Rectal smooth muscle tissue (tissue), 1 donor: ENCODE data around the gene PVALB.

ENCODE experiments used
- H3K27ac ChIP-seq: one replicate; pipeline ENCODE4 v1.7.0; 2013; ENCODE audit warnings: low read depth, low read length, inconsistent platforms
- H3K27me3 ChIP-seq: one replicate; pipeline ENCODE4 v1.7.0; 2013; ENCODE audit warnings: low read length; ENCODE audit not compliant: control insufficient read depth, insufficient read depth
- H3K36me3 ChIP-seq: one replicate; pipeline ENCODE4 v1.7.0; 2013; ENCODE audit warnings: low read length; ENCODE audit not compliant: control insufficient read depth, insufficient read depth
- H3K4me1 ChIP-seq: one replicate; pipeline ENCODE4 v1.7.0; 2013; ENCODE audit warnings: low read length; ENCODE audit not compliant: control insufficient read depth, insufficient read depth
- H3K4me3 ChIP-seq: one replicate; pipeline ENCODE4 v1.7.0; 2013; ENCODE audit warnings: low read length
- H3K9ac ChIP-seq: one replicate; pipeline ENCODE4 v1.7.0; 2013; ENCODE audit warnings: low read length

Gene PVALB

GRCh38 chr22:36775964-36776669, 40.7 kb downstream of the PVALB start, which contains the start of gene IFT27:
Gene IFT27 (minus strand): TSS chr22:36776119. CDS start chr22:36775707, 412 bp downstream.
- Histone ChIP-seq H3K9ac (peak within 1 kb of the TSS; percentile 16), H3K27me3 (no peaks in the 10 kb centered on the region)

GRCh38 chr22:36775586-36775963, 41.3 kb downstream of the PVALB start:
- H3K9ac ChIP-seq, result peak overlapping the region; percentile 16
- H3K4me3 ChIP-seq, result peak overlapping the region; percentile 65
- H3K36me3 ChIP-seq, result no peaks in the 10 kb centered on the region
- no peaks in the 10 kb centered on the region for H3K27me3 ChIP-seq
- peaks cover 10% of the 10 kb centered on the region for H3K4me1 ChIP-seq
- peak overlapping the region; percentile 72 for H3K27ac ChIP-seq

More at GRCh38 chr22:36775964-36776669, 40.7 kb downstream of the PVALB start, which contains the start of gene IFT27:
- Histone ChIP-seq H3K4me1 (peaks cover 10% of the 10 kb centered on the region), H3K4me3 (peak within 1 kb of the TSS; percentile 65), H3K36me3 (no peaks in the 10 kb centered on the region), H3K27ac (peak within 1 kb of the TSS; percentile 72)

- Histone ChIP-seq H3K4me1 (peaks cover 10% of the 10 kb centered on the region), H3K36me3 (no peaks in the 10 kb centered on the region), H3K4me3 (no peak overlapping the region), H3K27ac (no peak overlapping the region), H3K9ac (no peak overlapping the region), H3K27me3 (no peaks in the 10 kb centered on the region)
Observed at GRCh38 chr22:36773935-36774334, 42.9 kb downstream of the PVALB start.

- Histone ChIP-seq H3K9ac (no peak overlapping the region), H3K4me1 (peaks cover 10% of the 10 kb centered on the region), H3K27ac (no peak overlapping the region), H3K36me3 (peaks cover 1% of the 10 kb centered on the region), H3K27me3 (no peaks in the 10 kb centered on the region), H3K4me3 (no peak overlapping the region)
Observed at GRCh38 chr22:36772451-36772850, 44.4 kb downstream of the PVALB start.

- H3K4me1 ChIP-seq, result peaks cover 6% of the 10 kb centered on the region
- H3K4me3 ChIP-seq, result no peak overlapping the region
- H3K36me3 ChIP-seq, result peaks cover 6% of the 10 kb centered on the region
- H3K9ac ChIP-seq, result no peak overlapping the region
- H3K27ac ChIP-seq, result no peak overlapping the region
- no peaks in the 10 kb centered on the region for H3K27me3 ChIP-seq
Observed at GRCh38 chr22:36771356-36772063, 45.3 kb downstream of the PVALB start.

- Histone ChIP-seq H3K4me3 (no peak overlapping the region), H3K27ac (no peak overlapping the region), H3K9ac (no peak overlapping the region), H3K36me3 (peaks cover 6% of the 10 kb centered on the region), H3K27me3 (no peaks in the 10 kb centered on the region), H3K4me1 (peaks cover 5% of the 10 kb centered on the region)
Observed at GRCh38 chr22:36770513-36771231, 46.2 kb downstream of the PVALB start.

- no peak overlapping the region for H3K27ac ChIP-seq
- peaks cover 6% of the 10 kb centered on the region for H3K36me3 ChIP-seq
- H3K9ac ChIP-seq, result no peak overlapping the region
- H3K27me3 ChIP-seq, result no peaks in the 10 kb centered on the region
- H3K4me1 ChIP-seq, result no peaks in the 10 kb centered on the region
- no peak overlapping the region for H3K4me3 ChIP-seq
Observed at GRCh38 chr22:36769541-36770512, 47.0 kb downstream of the PVALB start.

- Histone ChIP-seq H3K4me1 (no peaks in the 10 kb centered on the region), H3K27me3 (no peaks in the 10 kb centered on the region), H3K36me3 (peaks cover 6% of the 10 kb centered on the region), H3K27ac (no peak overlapping the region), H3K4me3 (no peak overlapping the region), H3K9ac (no peak overlapping the region)
Observed at GRCh38 chr22:36768616-36769015, 48.2 kb downstream of the PVALB start.

GRCh38 chr22:36768141-36768540, 48.7 kb downstream of the PVALB start:
- no peak overlapping the region for H3K27ac ChIP-seq
- H3K4me3 ChIP-seq, result no peak overlapping the region
- peaks cover under 1% of the 10 kb centered on the region for H3K4me1 ChIP-seq
- peaks cover 6% of the 10 kb centered on the region for H3K36me3 ChIP-seq
- H3K27me3 ChIP-seq, result no peaks in the 10 kb centered on the region
- H3K9ac ChIP-seq, result no peak overlapping the region

GRCh38 chr22:36767035-36767775, 49.6 kb downstream of the PVALB start:
- Histone ChIP-seq H3K27me3 (no peaks in the 10 kb centered on the region), H3K27ac (no peak overlapping the region), H3K4me3 (no peak overlapping the region), H3K9ac (no peak overlapping the region), H3K36me3 (peaks cover 6% of the 10 kb centered on the region), H3K4me1 (peaks cover 8% of the 10 kb centered on the region)

- Histone ChIP-seq H3K27me3 (no peaks in the 10 kb centered on the region), H3K9ac (no peak overlapping the region), H3K4me1 (peaks cover 9% of the 10 kb centered on the region), H3K27ac (no peak overlapping the region), H3K4me3 (no peak overlapping the region), H3K36me3 (peaks cover 6% of the 10 kb centered on the region)
Observed at GRCh38 chr22:36765943-36766450, 50.8 kb downstream of the PVALB start.
